IMR-90 (cell line): Measurements from ENCODE around the gene MBD3L4. TPM values are rescaled to one million over a fixed set of nuclear protein-coding genes. Genes with fewer than 3 reads are reported as not detected.

Experiments
- ATAC-seq: fragments of 200-7000 bp; cut with Tn5 transposase; 2 replicates; pipeline ENCODE4 v1.9.1; 2020; ENCODE audit warnings: low read depth, mild to moderate bottlenecking, moderate library complexity
- BruUV-seq: library from RNA; stranded (reverse); fragments of 400-500 nt; replicated peaks from 2 replicates; lab custom pipeline; 2021; lab: Mats Ljungman, UMichigan
- CTCF ChIA-PET: fragments of 300-600 bp; formaldehyde crosslinking; extraction: SDS; loops from one replicate; lab custom pipeline; 2021; ENCODE audit warnings: antibody characterized with exemption; lab: Yijun Ruan, JAX
- POLR2A ChIA-PET: fragments of 300-600 bp; sonication (Branson Sonifier 250); formaldehyde crosslinking; loops from one replicate; lab custom pipeline; 2022; ENCODE audit warnings: antibody characterized with exemption; ENCODE audit not compliant: unreplicated experiment; lab: Charles Lee
- DNase-seq: peaks from one replicate; pipeline ENCODE4 v3.0.0; 2013
- H2AFZ ChIP-seq: replicated peaks from 2 replicates; pipeline ENCODE3; 2013; ENCODE audit warnings: low read length, mild to moderate bottlenecking; ENCODE audit not compliant: poor library complexity
- H2AK5ac ChIP-seq: 2 replicates; pipeline ENCODE4 v1.6.1; 2013; ENCODE audit warnings: low read depth, low read length, inconsistent platforms
- H2AK9ac ChIP-seq: replicated peaks from 2 replicates; pipeline ENCODE3; 2013; ENCODE audit warnings: mild to moderate bottlenecking, low read depth, low read length, moderate library complexity; ENCODE audit not compliant: poor library complexity
- H2BK120ac ChIP-seq: 2 replicates; pipeline ENCODE4 v1.6.1; 2013; ENCODE audit warnings: low read depth, low read length, inconsistent platforms
- H2BK15ac ChIP-seq: 3 replicates; pipeline ENCODE4 v1.6.1; 2013; ENCODE audit warnings: low read depth, low read length, inconsistent platforms
- H2BK20ac ChIP-seq: 2 replicates; pipeline ENCODE4 v1.6.1; 2013; ENCODE audit warnings: low read depth, mild to moderate bottlenecking, inconsistent platforms, low read length, moderate library complexity
- H2BK5ac ChIP-seq: 2 replicates; pipeline ENCODE4 v1.6.1; 2013; ENCODE audit warnings: mild to moderate bottlenecking, low read depth, low read length, inconsistent platforms; ENCODE audit not compliant: poor library complexity, severe bottlenecking
- H3K14ac ChIP-seq: replicated peaks from 2 replicates; pipeline ENCODE4 v1.6.1; 2013; ENCODE audit warnings: low read depth, low read length, inconsistent platforms
- H3K18ac ChIP-seq: 2 replicates; pipeline ENCODE4 v1.6.1; 2013; ENCODE audit warnings: low read depth, low read length, control low read depth
- H3K23ac ChIP-seq: 2 replicates; pipeline ENCODE4 v1.6.1; 2013; ENCODE audit warnings: low read depth, low read length, inconsistent platforms
- H3K27ac ChIP-seq: 2 replicates; pipeline ENCODE4 v1.5.1; 2013; ENCODE audit warnings: mild to moderate bottlenecking, control low read depth, low read length; ENCODE audit not compliant: insufficient read depth
- H3K27me3 ChIP-seq: 2 replicates; pipeline ENCODE4 v1.6.1; 2013; ENCODE audit warnings: low read length; ENCODE audit not compliant: control insufficient read depth, insufficient read depth
- H3K36me3 ChIP-seq: 2 replicates; pipeline ENCODE4 v1.6.1; 2013; ENCODE audit warnings: low read length, mixed read lengths; ENCODE audit not compliant: control insufficient read depth, insufficient read depth
- H3K4ac ChIP-seq: 2 replicates; pipeline ENCODE4 v1.6.1; 2013; ENCODE audit warnings: low read depth, low read length, inconsistent platforms
- H3K4me1 ChIP-seq: 2 replicates; pipeline ENCODE4 v1.6.1; 2013; ENCODE audit warnings: low read length, mixed read lengths; ENCODE audit not compliant: control insufficient read depth, insufficient read depth
- H3K4me2 ChIP-seq: 2 replicates; pipeline ENCODE4 v1.6.1; 2013; ENCODE audit warnings: low read depth, mild to moderate bottlenecking, control low read depth, low read length, moderate library complexity
- H3K4me3 ChIP-seq: 2 replicates; pipeline ENCODE4 v1.5.1; 2013; ENCODE audit warnings: low read depth, mild to moderate bottlenecking, control low read depth, low read length, moderate library complexity; ENCODE audit not compliant: insufficient read depth
- H3K56ac ChIP-seq: 2 replicates; pipeline ENCODE4 v1.6.1; 2013; ENCODE audit warnings: low read length, inconsistent platforms; ENCODE audit not compliant: insufficient read depth; ENCODE audit errors: extremely low read depth
- H3K79me1 ChIP-seq, 2 experiments: 2 replicates each; pipeline ENCODE4 v1.6.1; 2013; ENCODE audit warnings: low read length in 2 of 2, inconsistent platforms in 1 of 2, low read depth in 1 of 2
- H3K9ac ChIP-seq: 2 replicates; pipeline ENCODE4 v1.6.1; 2013; ENCODE audit warnings: low read depth, low read length, control low read depth
- H3K9me1 ChIP-seq: 2 replicates; pipeline ENCODE4 v1.6.1; 2013; ENCODE audit warnings: low read length, inconsistent platforms; ENCODE audit not compliant: insufficient read depth
- H3K9me3 ChIP-seq: 2 replicates; pipeline ENCODE4 v1.6.1; 2013; ENCODE audit warnings: low read length; ENCODE audit not compliant: control insufficient read depth, insufficient read depth
- H4K20me1 ChIP-seq: 2 replicates; pipeline ENCODE4 v1.6.1; 2013; ENCODE audit warnings: low read length, inconsistent platforms; ENCODE audit not compliant: insufficient read depth
- H4K5ac ChIP-seq: 2 replicates; pipeline ENCODE4 v1.6.1; 2013; ENCODE audit warnings: mild to moderate bottlenecking, low read depth, low read length, control low read depth
- H4K8ac ChIP-seq, 2 experiments: 2 replicates each; pipeline ENCODE4 v1.6.1; 2013; ENCODE audit warnings: low read depth in 2 of 2, low read length in 2 of 2, control low read depth in 1 of 2, inconsistent platforms in 1 of 2
- H4K91ac ChIP-seq: 2 replicates; pipeline ENCODE4 v1.6.1; 2013; ENCODE audit warnings: low read depth, low read length, inconsistent platforms; ENCODE audit not compliant: insufficient read depth
- BHLHE40 ChIP-seq: fragments of 150-350 bp; IDR thresholded peaks from 2 replicates; pipeline ENCODE4 v1.6.1; 2016; ENCODE audit warnings: mild to moderate bottlenecking, low read depth, low read length
- CEBPB ChIP-seq: IDR thresholded peaks from 2 replicates; pipeline ENCODE4 v1.6.1; 2012; ENCODE audit warnings: low read depth, low read length, improper control_type of control experiment
- CHD1 ChIP-seq: IDR thresholded peaks from 2 replicates; pipeline ENCODE4 v1.6.1; 2012; ENCODE audit warnings: low read depth, low read length, improper control_type of control experiment
- FOS ChIP-seq: fragments of 150-350 bp; IDR thresholded peaks from 2 replicates; pipeline ENCODE4 v1.6.1; 2016; ENCODE audit warnings: low read depth, low read length
- MAFK ChIP-seq: IDR thresholded peaks from 2 replicates; pipeline ENCODE4 v1.6.1; 2012; ENCODE audit warnings: low read depth, low read length, improper control_type of control experiment
- MAZ ChIP-seq: IDR thresholded peaks from 2 replicates; pipeline ENCODE4 v1.6.1; 2012; ENCODE audit warnings: low read depth, mild to moderate bottlenecking, low read length, improper control_type of control experiment, moderate library complexity, borderline replicate concordance
- MXI1 ChIP-seq: IDR thresholded peaks from 2 replicates; pipeline ENCODE4 v1.6.1; 2012; ENCODE audit warnings: low read depth, mild to moderate bottlenecking, low read length, moderate library complexity, borderline replicate concordance
- NFE2L2 ChIP-seq: fragments of 150-350 bp; IDR thresholded peaks from 2 replicates; pipeline ENCODE4 v1.6.1; 2016; ENCODE audit warnings: low read depth, mild to moderate bottlenecking, low read length
- POLR2A ChIP-seq: IDR thresholded peaks from 2 replicates; pipeline ENCODE4 v1.6.1; 2012; ENCODE audit warnings: mild to moderate bottlenecking, low read depth, low read length
- RAD21 ChIP-seq: IDR thresholded peaks from 2 replicates; pipeline ENCODE4 v1.6.1; 2012; ENCODE audit warnings: low read length, improper control_type of control experiment
- RCOR1 ChIP-seq: IDR thresholded peaks from 2 replicates; pipeline ENCODE4 v1.6.1; 2012; ENCODE audit warnings: mild to moderate bottlenecking, low read length, improper control_type of control experiment; ENCODE audit not compliant: insufficient replicate concordance
- RFX5 ChIP-seq: IDR thresholded peaks from 2 replicates; pipeline ENCODE4 v1.8.0; 2012; ENCODE audit warnings: low read depth, mild to moderate bottlenecking, low read length, moderate library complexity
- SMC3 ChIP-seq: fragments of 150-350 bp; IDR thresholded peaks from 2 replicates; pipeline ENCODE4 v1.6.1; 2016; ENCODE audit warnings: low read depth, mild to moderate bottlenecking, antibody characterized with exemption, low read length, moderate library complexity
- WGBS, 2 experiments: methylation state at CpG; one replicate each; pipeline versions ENCODE4 v1.1.5 to v1.1.7; 2013; ENCODE audit warnings: missing lambda C conversion rate in 2 of 2; ENCODE audit not compliant: insufficient read length in 1 of 2; ENCODE audit errors: extremely low coverage in 2 of 2; 5-methylcytosine and 5-hydroxymethylcytosine counted together
- dilution Hi-C: fragments of 300-500 bp; cut with HindIII; formaldehyde crosslinking; loops from one replicate; pipeline ENCODE4 v1.14.3; 2018; ENCODE audit warnings: low sequenced_read_pairs; ENCODE audit not compliant: unreplicated experiment
- in situ Hi-C: fragments of 300-500 bp; cut with MboI; formaldehyde crosslinking; loops from 3 replicates; pipeline ENCODE4 v1.14.3; 2019; ENCODE audit warnings: low sequenced_read_pairs, inconsistent platforms, mixed read lengths
- intact Hi-C: fragments of 100-400 bp; cut with micrococcal nuclease; formaldehyde crosslinking; loops from 2 replicates; pipeline ENCODE4 v1.10.0; 2022
- polyA plus RNA-seq, 3 experiments: library from polyadenylated mRNA; depleted of rRNA; stranded (reverse); fragments of >200 nt; gene quantifications; 2 replicates each; pipeline ENCODE4 v1.2.3, GENCODE V29; 2012; ENCODE audit warnings: low replicate concordance in 1 of 3
- total RNA-seq: library from RNA; depleted of rRNA; stranded (reverse); fragments of >200 nt; gene quantifications from 2 replicates; pipeline ENCODE4 v1.2.3, GENCODE V29; 2012
- TF ChIP-seq, protein P1 (sequence below): fragments of 150-350 bp; IDR thresholded peaks from 2 replicates; pipeline ENCODE4 v1.6.1; 2017; ENCODE audit warnings: mild to moderate bottlenecking, antibody characterized with exemption, low read length, low read depth
- TF ChIP-seq, protein P2 (sequence below): fragments of 150-350 bp; IDR thresholded peaks from 2 replicates; pipeline ENCODE4 v1.6.1; 2016; ENCODE audit warnings: low read depth, mild to moderate bottlenecking, low read length, moderate library complexity, borderline replicate concordance
- TF ChIP-seq, protein P3 (sequence below): conservative IDR thresholded peaks from 2 replicates; pipeline ENCODE4 v1.5.1; 2012; ENCODE audit warnings: mild to moderate bottlenecking, low read depth, low read length, improper control_type of control experiment

The MBD3L4 gene
- total and polyA plus RNA-seq, 2 of the 4 experiments (the other 2 are of a cell fraction) = not detected

DNA sequence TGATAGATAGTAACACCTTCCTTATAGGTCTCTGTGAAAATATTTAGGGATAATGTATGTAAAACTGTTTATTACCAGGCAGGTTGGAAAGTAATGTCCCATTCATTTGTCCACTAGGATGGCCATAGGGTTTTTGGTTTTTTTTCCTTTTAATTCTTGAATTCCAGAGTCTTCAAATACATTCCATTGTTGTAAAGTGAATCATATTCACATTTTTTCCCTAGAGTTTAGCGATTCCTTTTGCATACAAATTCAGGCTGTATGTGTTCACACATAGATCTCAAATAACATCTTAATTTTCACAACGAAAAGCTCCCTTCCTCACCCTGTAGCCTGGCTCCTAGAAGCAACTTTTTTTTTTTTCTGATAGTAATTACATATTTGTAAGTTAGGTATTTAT, 27.7 kb upstream of the MBD3L4 start:
- Histone ChIP-seq H3K23ac (no peak overlapping the region), H2AK9ac (no peak overlapping the region), H2BK120ac (no peak overlapping the region), H3K56ac (no peak overlapping the region), H4K5ac (no peak overlapping the region), H2AK5ac (no peak overlapping the region), H3K4me2 (no peak overlapping the region), H4K91ac (no peak overlapping the region), H3K9ac (no peak overlapping the region), H4K8ac (no peak overlapping the region), H3K79me1 (peaks cover 11 to 17% of the 10 kb centered on the region in 2 experiments), H3K4me3 (no peak overlapping the region), H3K4me1 (no peaks in the 10 kb centered on the region), H2BK5ac (peak overlapping the region; percentile 39), H3K14ac (no peak overlapping the region), H4K20me1 (no peaks in the 10 kb centered on the region), H3K18ac (no peak overlapping the region), H3K27ac (no peak overlapping the region), H3K9me3 (no peaks in the 10 kb centered on the region; the same call in 1 of the 2 replicates), H3K36me3 (peaks cover 11% of the 10 kb centered on the region), H2BK15ac (no peak overlapping the region), H3K27me3 (no peaks in the 10 kb centered on the region), H2AFZ (no peak overlapping the region), H2BK20ac (no peak overlapping the region), H3K9me1 (no peaks in the 10 kb centered on the region), H3K4ac (no peak overlapping the region)
- WGBS, 2 experiments = no CpG with 5 or more reads among the region's 2 CpGs
- ATAC-seq (no peak), DNase-seq (peak; percentile 49)
- TF ChIP-seq RAD21 = no peak
- TF ChIP-seq, protein P1, sequence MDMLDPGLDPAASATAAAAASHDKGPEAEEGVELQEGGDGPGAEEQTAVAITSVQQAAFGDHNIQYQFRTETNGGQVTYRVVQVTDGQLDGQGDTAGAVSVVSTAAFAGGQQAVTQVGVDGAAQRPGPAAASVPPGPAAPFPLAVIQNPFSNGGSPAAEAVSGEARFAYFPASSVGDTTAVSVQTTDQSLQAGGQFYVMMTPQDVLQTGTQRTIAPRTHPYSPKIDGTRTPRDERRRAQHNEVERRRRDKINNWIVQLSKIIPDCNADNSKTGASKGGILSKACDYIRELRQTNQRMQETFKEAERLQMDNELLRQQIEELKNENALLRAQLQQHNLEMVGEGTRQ = no peak
- no peak for TF ChIP-seq MAFK
- no peak for TF ChIP-seq NFE2L2
- TF ChIP-seq, protein P2, sequence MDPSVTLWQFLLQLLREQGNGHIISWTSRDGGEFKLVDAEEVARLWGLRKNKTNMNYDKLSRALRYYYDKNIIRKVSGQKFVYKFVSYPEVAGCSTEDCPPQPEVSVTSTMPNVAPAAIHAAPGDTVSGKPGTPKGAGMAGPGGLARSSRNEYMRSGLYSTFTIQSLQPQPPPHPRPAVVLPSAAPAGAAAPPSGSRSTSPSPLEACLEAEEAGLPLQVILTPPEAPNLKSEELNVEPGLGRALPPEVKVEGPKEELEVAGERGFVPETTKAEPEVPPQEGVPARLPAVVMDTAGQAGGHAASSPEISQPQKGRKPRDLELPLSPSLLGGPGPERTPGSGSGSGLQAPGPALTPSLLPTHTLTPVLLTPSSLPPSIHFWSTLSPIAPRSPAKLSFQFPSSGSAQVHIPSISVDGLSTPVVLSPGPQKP = no peak
- TF ChIP-seq, protein P3, sequence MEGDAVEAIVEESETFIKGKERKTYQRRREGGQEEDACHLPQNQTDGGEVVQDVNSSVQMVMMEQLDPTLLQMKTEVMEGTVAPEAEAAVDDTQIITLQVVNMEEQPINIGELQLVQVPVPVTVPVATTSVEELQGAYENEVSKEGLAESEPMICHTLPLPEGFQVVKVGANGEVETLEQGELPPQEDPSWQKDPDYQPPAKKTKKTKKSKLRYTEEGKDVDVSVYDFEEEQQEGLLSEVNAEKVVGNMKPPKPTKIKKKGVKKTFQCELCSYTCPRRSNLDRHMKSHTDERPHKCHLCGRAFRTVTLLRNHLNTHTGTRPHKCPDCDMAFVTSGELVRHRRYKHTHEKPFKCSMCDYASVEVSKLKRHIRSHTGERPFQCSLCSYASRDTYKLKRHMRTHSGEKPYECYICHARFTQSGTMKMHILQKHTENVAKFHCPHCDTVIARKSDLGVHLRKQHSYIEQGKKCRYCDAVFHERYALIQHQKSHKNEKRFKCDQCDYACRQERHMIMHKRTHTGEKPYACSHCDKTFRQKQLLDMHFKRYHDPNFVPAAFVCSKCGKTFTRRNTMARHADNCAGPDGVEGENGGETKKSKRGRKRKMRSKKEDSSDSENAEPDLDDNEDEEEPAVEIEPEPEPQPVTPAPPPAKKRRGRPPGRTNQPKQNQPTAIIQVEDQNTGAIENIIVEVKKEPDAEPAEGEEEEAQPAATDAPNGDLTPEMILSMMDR = no peak
- TF ChIP-seq SMC3 = no peak
- TF ChIP-seq MAZ = no peak
- no peak for TF ChIP-seq POLR2A
- TF ChIP-seq MXI1 = no peak
- TF ChIP-seq CEBPB = no peak
- TF ChIP-seq RFX5 = no peak
- TF ChIP-seq FOS = no peak
- no peak for TF ChIP-seq CHD1
- no peak for TF ChIP-seq RCOR1
- no peak for TF ChIP-seq BHLHE40
- in situ Hi-C loops = no loop called here
- intact Hi-C loops = loop anchor here (10.0 kb wide), 1 partner anchor 333 kb away; the partner anchor contains the start of genes GPR108 and TRIP10
- dilution Hi-C loops = no loop called here
- no TSS peak for BruUV-seq
- ChIA-PET POLR2A (no interaction called here), CTCF (no interaction called here)
